Fibroblast of gingiva (primary cell): ENCODE results near the gene TXNRD2.
"Not testable (repeated sequence)": the region's sequence is repeated elsewhere in the genome, so short reads cannot be mapped to it uniquely, and the experiment has no call there.

Source experiments
- DNase-seq: peaks from one replicate; pipeline ENCODE4 v3.0.0-alpha.2; 2011; ENCODE audit warnings: low read depth

Gene TXNRD2

GRCh38 chr22:19923914-19924513, 17.6 kb downstream of the TXNRD2 start:
- DNase-seq, result no peak

GRCh38 chr22:19921544-19922081, 20.0 kb downstream of the TXNRD2 start:
- no peak for DNase-seq

GRCh38 chr22:19919701-19920363, 21.8 kb downstream of the TXNRD2 start:
- DNase-seq, result no peak

- DNase-seq, result no peak
Measured at GRCh38 chr22:19918332-19919106, 23.1 kb downstream of the TXNRD2 start.

GRCh38 chr22:19917389-19918138, 24.1 kb downstream of the TXNRD2 start:
- DNase-seq, result no peak

- DNase-seq, result no peak
Measured at GRCh38 chr22:19916941-19917340, 24.7 kb downstream of the TXNRD2 start.

GRCh38 chr22:19916006-19916405, 25.6 kb downstream of the TXNRD2 start:
- DNase-seq, result no peak

GRCh38 chr22:19915287-19915954, 26.2 kb downstream of the TXNRD2 start:
- no peak for DNase-seq

GRCh38 chr22:19914201-19914943, 27.2 kb downstream of the TXNRD2 start:
- DNase-seq, result no peak

- DNase-seq, result no peak
Measured at GRCh38 chr22:19913337-19913936, 28.2 kb downstream of the TXNRD2 start.

GRCh38 chr22:19912271-19912999, 29.2 kb downstream of the TXNRD2 start:
- DNase-seq, result no peak

- DNase-seq, result no peak
Measured at GRCh38 chr22:19911540-19912270, 29.9 kb downstream of the TXNRD2 start.

- DNase-seq, result no peak
Measured at GRCh38 chr22:19910180-19910744, 31.4 kb downstream of the TXNRD2 start.

GRCh38 chr22:19909350-19910179, 32.1 kb downstream of the TXNRD2 start:
- DNase-seq, result peak; percentile 63

- DNase-seq, result not testable (repeated sequence)
Measured at GRCh38 chr22:19907902-19908301, 33.7 kb downstream of the TXNRD2 start.

- not testable (repeated sequence) for DNase-seq
Measured at GRCh38 chr22:19906864-19907263, 34.8 kb downstream of the TXNRD2 start.

- DNase-seq, result no peak
Measured at GRCh38 chr22:19905347-19906276, 36.0 kb downstream of the TXNRD2 start.
